ENCODE results near the gene NUP214.

- TF ChIP-seq CTCF (conservative IDR thresholded peaks at IDR 0.05; ENCODE audit: low read length), result no peak
- no peak for TF ChIP-seq EZH2phosphoT487 (IDR thresholded peaks at IDR 0.05; ENCODE audit: borderline replicate concordance, low read depth, low read length)
These were observed 60.5 kb downstream of the NUP214 start for GRCh38 chr9:131185924-131186323.

Data from OCI-LY7 (cell line).